ENCODE results near the gene TIMP2.

The TIMP2 gene

DNA sequence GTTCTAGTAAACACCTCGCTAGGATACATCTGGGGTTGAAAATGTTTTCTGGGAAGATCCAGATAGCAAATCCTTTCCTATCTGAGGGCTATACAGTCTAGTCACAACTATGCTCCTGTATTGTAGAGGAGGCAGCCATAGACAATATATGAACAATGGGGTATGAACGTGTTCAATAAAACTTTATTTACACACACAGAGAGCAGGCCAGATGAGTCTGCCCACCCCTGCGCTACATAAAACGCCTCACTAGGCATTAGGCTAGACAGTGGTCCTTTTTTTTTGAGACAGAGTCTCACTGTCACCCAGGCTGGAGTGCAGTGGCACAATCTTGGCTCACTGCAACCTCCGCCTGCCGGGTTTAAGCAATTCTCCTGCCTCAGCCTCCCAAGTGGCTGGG is 95.7 kb downstream of the TIMP2 start:
- no peak overlapping the region for H3K9ac ChIP-seq (ENCODE audit: low read depth in 1 of 2, low read length in 2 of 2)
- H3K4me1 ChIP-seq (ENCODE audit: control insufficient read depth in 1 of 2, insufficient read depth in 2 of 2, low read length in 2 of 2): no peaks in the 10 kb centered on the region
- no peak overlapping the region for H3K27ac ChIP-seq (ENCODE audit: low read depth, low read length)
- H3K4me3 ChIP-seq (ENCODE audit: low read depth in 1 of 2, low read length in 2 of 2): no peak overlapping the region
- peaks cover 34 to 93% of the 10 kb centered on the region in 2 donors for H3K36me3 ChIP-seq (ENCODE audit: control insufficient read depth in 1 of 2, insufficient read depth in 2 of 2, low read length in 2 of 2)
- no peaks in the 10 kb centered on the region for H3K27me3 ChIP-seq (ENCODE audit: control insufficient read depth in 1 of 2, insufficient read depth in 2 of 2, low read length in 2 of 2)
- H3K9me3 ChIP-seq (ENCODE audit: control insufficient read depth in 1 of 2, low read length in 2 of 2): no peaks in the 10 kb centered on the region

DNA sequence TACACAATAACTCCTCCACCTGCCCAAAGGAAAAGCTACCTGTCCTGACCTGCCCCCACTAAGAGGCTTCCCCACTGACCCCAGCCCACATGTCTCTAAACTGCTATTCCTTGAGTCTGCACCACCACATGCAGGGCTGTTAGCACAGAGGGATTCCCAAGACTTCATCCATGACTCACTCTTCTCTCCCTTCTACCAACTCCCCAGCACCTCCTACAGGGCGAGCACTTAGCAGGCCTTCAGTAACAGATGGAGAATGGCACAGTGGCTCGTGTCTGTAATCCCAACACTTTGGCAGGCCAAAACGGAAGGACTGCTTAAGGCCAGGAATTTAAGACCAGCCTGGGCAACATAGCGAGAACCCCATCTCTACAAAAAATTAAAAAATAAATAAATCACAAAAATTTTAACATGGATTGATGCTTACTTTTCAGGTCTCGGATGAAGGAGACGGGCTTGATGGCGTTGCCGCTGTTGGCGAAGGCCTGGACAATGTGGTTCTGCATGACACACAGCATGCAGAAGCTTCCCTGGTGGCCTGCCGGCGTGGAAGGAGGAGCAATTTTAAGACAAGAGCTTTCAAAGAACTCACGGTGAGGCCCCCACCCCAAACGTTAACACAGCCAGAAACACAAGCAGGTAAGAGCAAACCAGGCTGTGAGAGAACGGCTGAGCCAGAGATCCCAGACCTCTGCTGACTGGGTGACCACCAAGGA is 96.6 kb downstream of the TIMP2 start:
- no peaks in the 10 kb centered on the region for H3K27me3 ChIP-seq (ENCODE audit: control insufficient read depth in 1 of 2, insufficient read depth in 2 of 2, low read length in 2 of 2)
- no peaks in the 10 kb centered on the region for H3K9me3 ChIP-seq (ENCODE audit: control insufficient read depth in 1 of 2, low read length in 2 of 2)
- H3K4me3 ChIP-seq (ENCODE audit: low read depth in 1 of 2, low read length in 2 of 2): no peak overlapping the region
- H3K4me1 ChIP-seq (ENCODE audit: control insufficient read depth in 1 of 2, insufficient read depth in 2 of 2, low read length in 2 of 2): no peaks in the 10 kb centered on the region
- peaks cover 34 to 93% of the 10 kb centered on the region in 2 donors for H3K36me3 ChIP-seq (ENCODE audit: control insufficient read depth in 1 of 2, insufficient read depth in 2 of 2, low read length in 2 of 2)
- no peak overlapping the region for H3K27ac ChIP-seq (ENCODE audit: low read depth, low read length)
- H3K9ac ChIP-seq (ENCODE audit: low read depth in 1 of 2, low read length in 2 of 2): no peak overlapping the region

DNA sequence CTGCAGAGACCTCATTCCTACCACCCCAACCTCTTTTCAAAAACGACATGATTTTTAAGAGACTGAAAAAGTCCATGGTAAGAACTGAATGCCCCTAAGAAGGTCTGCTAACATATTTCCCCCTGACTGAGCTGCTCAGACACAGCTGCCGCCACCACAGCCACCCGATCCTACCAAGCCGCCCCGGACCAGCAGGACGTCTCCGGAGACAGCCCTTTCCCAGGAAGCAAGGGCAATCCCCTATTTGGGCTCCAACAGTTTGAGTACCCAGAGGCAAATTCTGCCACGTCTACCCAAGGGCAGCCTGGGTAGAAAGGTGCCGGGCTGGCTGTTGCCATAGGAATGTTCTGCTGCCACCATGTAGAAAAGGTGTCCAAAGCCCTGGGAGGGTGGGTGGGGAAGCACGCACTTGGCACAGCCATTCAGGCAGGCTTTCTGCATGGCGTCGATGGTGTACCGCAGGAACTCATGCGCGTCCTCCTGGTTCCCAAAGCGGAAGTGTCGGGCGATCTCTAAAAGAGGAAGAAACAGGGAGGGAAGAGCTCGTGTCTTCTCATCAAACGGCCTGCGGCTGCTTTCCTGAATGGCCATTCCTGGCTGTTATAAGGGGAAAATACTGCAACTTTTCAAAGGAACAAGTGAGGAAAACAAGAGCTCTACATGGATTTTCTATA is 98.2 kb downstream of the TIMP2 start:
- no peak overlapping the region for H3K27ac ChIP-seq (ENCODE audit: low read depth, low read length)
- no peak overlapping the region for H3K4me3 ChIP-seq (ENCODE audit: low read depth in 1 of 2, low read length in 2 of 2)
- H3K4me1 ChIP-seq (ENCODE audit: control insufficient read depth in 1 of 2, insufficient read depth in 2 of 2, low read length in 2 of 2): no peaks in the 10 kb centered on the region
- H3K9ac ChIP-seq (ENCODE audit: low read depth in 1 of 2, low read length in 2 of 2): no peak overlapping the region
- no peaks in the 10 kb centered on the region for H3K9me3 ChIP-seq (ENCODE audit: control insufficient read depth in 1 of 2, low read length in 2 of 2)
- no peaks in the 10 kb centered on the region for H3K27me3 ChIP-seq (ENCODE audit: control insufficient read depth in 1 of 2, insufficient read depth in 2 of 2, low read length in 2 of 2)
- H3K36me3 ChIP-seq (ENCODE audit: control insufficient read depth in 1 of 2, insufficient read depth in 2 of 2, low read length in 2 of 2): peaks cover 35 to 92% of the 10 kb centered on the region in 2 donors

DNA sequence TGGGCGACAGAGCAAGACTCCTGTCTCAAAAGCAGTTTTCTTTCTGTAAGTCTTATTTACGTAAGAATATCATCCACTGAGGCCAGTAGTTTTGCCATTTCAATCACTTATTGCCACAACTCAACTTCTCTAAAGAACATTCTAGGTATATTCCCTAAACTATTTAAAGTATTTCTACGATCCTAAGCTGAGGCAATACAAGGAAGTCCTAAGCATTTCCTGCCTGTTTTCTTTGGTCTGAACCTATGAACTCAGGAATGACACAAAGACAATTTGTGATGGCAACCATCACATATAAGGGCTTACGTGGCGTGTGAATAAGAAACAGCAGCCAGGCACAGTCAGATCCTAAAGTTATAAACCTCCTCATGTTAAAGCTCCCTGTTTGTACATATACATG is 98.8 kb downstream of the TIMP2 start:
- Histone ChIP-seq H3K4me3 (ENCODE audit: low read depth in 1 of 2, low read length in 2 of 2) (no peak overlapping the region), H3K9ac (ENCODE audit: low read depth in 1 of 2, low read length in 2 of 2) (no peak overlapping the region), H3K4me1 (ENCODE audit: control insufficient read depth in 1 of 2, insufficient read depth in 2 of 2, low read length in 2 of 2) (no peaks in the 10 kb centered on the region), H3K9me3 (ENCODE audit: control insufficient read depth in 1 of 2, low read length in 2 of 2) (no peaks in the 10 kb centered on the region), H3K27ac (ENCODE audit: low read depth, low read length) (no peak overlapping the region), H3K27me3 (ENCODE audit: control insufficient read depth in 1 of 2, insufficient read depth in 2 of 2, low read length in 2 of 2) (no peaks in the 10 kb centered on the region), H3K36me3 (ENCODE audit: control insufficient read depth in 1 of 2, insufficient read depth in 2 of 2, low read length in 2 of 2) (peaks cover 40 to 93% of the 10 kb centered on the region in 2 donors)

DNA sequence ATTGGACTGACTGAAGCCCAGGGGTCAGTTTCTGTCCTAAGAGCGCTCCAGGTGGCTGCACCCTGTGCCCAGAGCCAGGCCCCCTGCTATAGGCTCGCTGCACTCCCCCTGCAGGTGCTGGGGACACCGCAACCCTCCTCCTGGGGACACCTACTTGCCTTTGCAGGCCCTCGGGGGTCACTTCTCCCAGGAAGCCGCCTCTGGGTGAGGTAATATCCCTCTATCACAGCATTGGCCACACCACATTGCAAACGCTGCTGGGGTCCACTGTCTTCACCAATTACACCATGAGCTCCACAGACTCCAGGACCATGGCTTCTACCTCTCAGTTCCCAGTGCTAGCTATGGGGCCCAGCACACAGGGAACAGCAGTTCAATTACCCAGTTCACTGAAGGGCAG is 99.5 kb downstream of the TIMP2 start:
- H3K9ac ChIP-seq (ENCODE audit: low read depth in 1 of 2, low read length in 2 of 2): no peak overlapping the region
- H3K27me3 ChIP-seq (ENCODE audit: control insufficient read depth in 1 of 2, insufficient read depth in 2 of 2, low read length in 2 of 2): no peaks in the 10 kb centered on the region
- no peak overlapping the region for H3K4me3 ChIP-seq (ENCODE audit: low read depth in 1 of 2, low read length in 2 of 2)
- H3K9me3 ChIP-seq (ENCODE audit: control insufficient read depth in 1 of 2, low read length in 2 of 2): no peaks in the 10 kb centered on the region
- peaks cover 44 to 93% of the 10 kb centered on the region in 2 donors for H3K36me3 ChIP-seq (ENCODE audit: control insufficient read depth in 1 of 2, insufficient read depth in 2 of 2, low read length in 2 of 2)
- H3K27ac ChIP-seq (ENCODE audit: low read depth, low read length): no peak overlapping the region
- no peaks in the 10 kb centered on the region for H3K4me1 ChIP-seq (ENCODE audit: control insufficient read depth in 1 of 2, insufficient read depth in 2 of 2, low read length in 2 of 2)

DNA sequence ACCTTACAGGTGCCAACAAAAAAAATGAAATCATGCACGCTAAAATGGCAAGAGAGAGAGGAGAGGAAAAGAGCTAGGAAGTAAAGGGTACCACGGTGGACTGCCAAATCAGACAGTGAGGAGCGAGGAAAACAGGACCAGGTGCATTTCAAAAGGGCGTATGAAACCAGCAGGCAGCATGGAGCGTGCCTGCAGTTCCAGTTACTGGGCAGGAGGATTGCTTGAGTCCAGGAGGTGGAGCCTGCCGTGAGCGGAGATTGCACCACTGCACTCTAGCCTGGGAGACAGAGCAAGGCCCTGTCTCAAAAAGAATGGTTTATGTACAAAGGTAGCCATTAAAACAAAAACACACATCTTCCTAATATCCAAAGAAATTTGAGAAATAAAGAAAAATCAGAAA is 100.9 kb downstream of the TIMP2 start:
- Histone ChIP-seq H3K36me3 (ENCODE audit: control insufficient read depth in 1 of 2, insufficient read depth in 2 of 2, low read length in 2 of 2) (peaks cover 48 to 95% of the 10 kb centered on the region in 2 donors), H3K27me3 (ENCODE audit: control insufficient read depth in 1 of 2, insufficient read depth in 2 of 2, low read length in 2 of 2) (no peaks in the 10 kb centered on the region), H3K9ac (ENCODE audit: low read depth in 1 of 2, low read length in 2 of 2) (no peak overlapping the region), H3K9me3 (ENCODE audit: control insufficient read depth in 1 of 2, low read length in 2 of 2) (no peaks in the 10 kb centered on the region), H3K27ac (ENCODE audit: low read depth, low read length) (no peak overlapping the region), H3K4me1 (ENCODE audit: control insufficient read depth in 1 of 2, insufficient read depth in 2 of 2, low read length in 2 of 2) (peaks cover 0 to 6% of the 10 kb centered on the region in 2 donors), H3K4me3 (ENCODE audit: low read depth in 1 of 2, low read length in 2 of 2) (no peak overlapping the region)

DNA sequence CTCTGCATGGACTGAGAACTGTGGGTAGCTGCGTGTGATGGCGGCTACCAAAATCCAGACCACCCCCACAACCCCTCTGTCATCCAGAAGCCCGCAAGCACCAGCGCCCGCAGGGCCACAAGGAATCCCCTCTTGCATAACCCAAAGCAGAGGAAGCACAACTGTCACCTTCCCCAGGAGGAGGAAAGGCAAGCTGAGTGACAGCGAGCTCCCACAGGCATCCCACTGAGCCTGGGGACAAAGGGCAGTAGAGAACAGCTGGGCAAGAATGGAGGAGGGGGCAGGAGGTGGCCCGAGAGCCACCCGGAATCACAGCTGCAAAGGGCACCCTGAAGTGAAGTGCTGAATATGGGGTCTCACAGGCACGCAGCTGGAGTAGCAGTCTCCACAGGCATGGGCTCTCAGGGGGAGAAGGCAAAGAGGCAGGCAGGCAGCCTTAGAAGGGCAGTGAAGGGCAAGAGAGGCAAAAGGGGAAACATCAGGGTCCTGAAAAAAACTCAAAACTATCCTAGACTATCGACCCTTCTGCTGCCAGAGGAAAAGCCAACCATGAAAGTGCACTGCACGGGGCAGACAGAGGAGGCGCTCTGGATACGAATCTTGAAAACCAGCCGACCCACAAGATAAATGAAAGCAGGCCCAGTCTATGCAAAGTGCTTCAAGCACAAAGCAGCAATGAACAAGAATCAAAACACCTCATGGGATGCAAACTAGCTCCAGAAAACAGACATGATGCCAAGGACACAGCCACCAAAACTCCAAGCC is 101.7 kb downstream of the TIMP2 start:
- peaks cover 46 to 95% of the 10 kb centered on the region in 2 donors for H3K36me3 ChIP-seq (ENCODE audit: control insufficient read depth in 1 of 2, insufficient read depth in 2 of 2, low read length in 2 of 2)
- H3K4me1 ChIP-seq (ENCODE audit: control insufficient read depth in 1 of 2, insufficient read depth in 2 of 2, low read length in 2 of 2): peaks cover 1 to 8% of the 10 kb centered on the region in 2 donors
- H3K9me3 ChIP-seq (ENCODE audit: control insufficient read depth in 1 of 2, low read length in 2 of 2): no peaks in the 10 kb centered on the region
- H3K9ac ChIP-seq (ENCODE audit: low read depth in 1 of 2, low read length in 2 of 2): no peak overlapping the region
- no peaks in the 10 kb centered on the region for H3K27me3 ChIP-seq (ENCODE audit: control insufficient read depth in 1 of 2, insufficient read depth in 2 of 2, low read length in 2 of 2)
- no peak overlapping the region for H3K27ac ChIP-seq (ENCODE audit: low read depth, low read length)
- no peak overlapping the region for H3K4me3 ChIP-seq (ENCODE audit: low read depth in 1 of 2, low read length in 2 of 2)

DNA sequence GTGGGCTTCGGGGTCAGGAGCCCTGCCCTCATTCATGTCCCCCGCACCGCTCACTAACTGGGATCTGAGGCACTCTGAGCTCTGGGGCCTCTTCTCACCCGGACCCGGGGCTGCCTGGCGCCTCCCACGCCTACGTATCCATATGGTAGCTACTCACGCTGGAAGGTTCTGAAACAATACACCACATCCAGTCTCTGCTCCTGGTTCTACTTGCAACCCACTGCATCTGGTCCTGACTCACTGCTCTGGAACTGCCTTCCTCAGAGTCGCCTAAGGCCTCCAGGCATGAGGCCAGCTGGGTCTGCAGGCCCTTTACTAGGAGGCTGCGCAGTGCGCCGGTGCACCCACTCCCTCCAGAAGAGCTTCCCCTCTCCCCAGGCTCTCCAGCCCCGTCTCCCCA is 102.6 kb downstream of the TIMP2 start:
- Histone ChIP-seq H3K9me3 (ENCODE audit: control insufficient read depth in 1 of 2, low read length in 2 of 2) (no peaks in the 10 kb centered on the region), H3K36me3 (ENCODE audit: control insufficient read depth in 1 of 2, insufficient read depth in 2 of 2, low read length in 2 of 2) (peaks cover 47 to 95% of the 10 kb centered on the region in 2 donors), H3K9ac (ENCODE audit: low read depth in 1 of 2, low read length in 2 of 2) (no peak overlapping the region), H3K27me3 (ENCODE audit: control insufficient read depth in 1 of 2, insufficient read depth in 2 of 2, low read length in 2 of 2) (no peaks in the 10 kb centered on the region), H3K4me3 (ENCODE audit: low read depth in 1 of 2, low read length in 2 of 2) (no peak overlapping the region), H3K27ac (ENCODE audit: low read depth, low read length) (no peak overlapping the region), H3K4me1 (ENCODE audit: control insufficient read depth in 1 of 2, insufficient read depth in 2 of 2, low read length in 2 of 2) (peaks cover 3 to 13% of the 10 kb centered on the region in 2 donors)

DNA sequence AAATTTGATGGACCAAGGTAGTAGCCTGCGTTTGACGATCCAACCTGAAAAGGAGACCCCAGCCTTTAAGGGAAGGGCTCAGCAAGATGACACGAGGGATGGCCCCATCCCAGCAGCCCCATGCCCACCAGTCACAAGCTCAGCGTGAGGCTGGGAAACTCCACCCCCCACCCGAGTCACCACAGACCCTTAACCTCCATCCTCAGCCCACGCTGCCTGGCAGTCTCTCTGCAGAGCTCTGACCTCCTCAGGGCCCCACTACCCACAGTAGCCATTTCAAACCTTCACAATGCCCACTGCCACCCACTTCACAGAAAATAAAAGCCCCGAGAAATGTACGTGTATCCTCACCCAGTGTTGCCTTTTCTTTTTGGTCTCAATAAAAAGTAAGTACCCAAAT is 103.2 kb downstream of the TIMP2 start:
- no peak overlapping the region for H3K4me3 ChIP-seq (ENCODE audit: low read depth in 1 of 2, low read length in 2 of 2)
- H3K4me1 ChIP-seq (ENCODE audit: control insufficient read depth in 1 of 2, insufficient read depth in 2 of 2, low read length in 2 of 2): peaks cover 3 to 13% of the 10 kb centered on the region in 2 donors
- no peak overlapping the region for H3K9ac ChIP-seq (ENCODE audit: low read depth in 1 of 2, low read length in 2 of 2)
- peaks cover 47 to 94% of the 10 kb centered on the region in 2 donors for H3K36me3 ChIP-seq (ENCODE audit: control insufficient read depth in 1 of 2, insufficient read depth in 2 of 2, low read length in 2 of 2)
- H3K9me3 ChIP-seq (ENCODE audit: control insufficient read depth in 1 of 2, low read length in 2 of 2): no peaks in the 10 kb centered on the region
- H3K27me3 ChIP-seq (ENCODE audit: control insufficient read depth in 1 of 2, insufficient read depth in 2 of 2, low read length in 2 of 2): no peaks in the 10 kb centered on the region
- no peak overlapping the region for H3K27ac ChIP-seq (ENCODE audit: low read depth, low read length)

DNA sequence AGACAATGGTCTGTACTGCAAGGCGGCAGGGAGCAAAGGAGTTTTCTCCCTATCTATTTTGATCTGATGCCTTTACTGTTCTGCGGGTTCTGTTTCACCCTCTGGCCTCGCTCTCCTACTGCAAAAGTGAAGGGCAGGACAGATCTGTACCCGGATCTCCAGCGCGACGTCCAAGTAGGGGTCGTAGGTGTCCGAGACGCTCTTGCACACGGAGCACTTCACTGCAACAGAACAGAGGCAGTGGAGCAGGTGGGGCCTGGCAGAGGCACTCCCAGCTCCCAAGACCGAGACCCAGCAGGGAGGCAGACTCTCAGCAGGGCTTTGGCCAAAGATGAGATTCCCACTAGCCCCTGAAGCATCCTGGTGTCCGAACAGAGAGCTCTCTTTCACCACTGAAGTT is 104.3 kb downstream of the TIMP2 start:
- H3K9ac ChIP-seq (ENCODE audit: low read depth in 1 of 2, low read length in 2 of 2): no peak overlapping the region
- H3K36me3 ChIP-seq (ENCODE audit: control insufficient read depth in 1 of 2, insufficient read depth in 2 of 2, low read length in 2 of 2): peaks cover 51 to 93% of the 10 kb centered on the region in 2 donors
- no peak overlapping the region for H3K27ac ChIP-seq (ENCODE audit: low read depth, low read length)
- H3K9me3 ChIP-seq (ENCODE audit: control insufficient read depth in 1 of 2, low read length in 2 of 2): no peaks in the 10 kb centered on the region
- no peak overlapping the region for H3K4me3 ChIP-seq (ENCODE audit: low read depth in 1 of 2, low read length in 2 of 2)
- no peaks in the 10 kb centered on the region for H3K27me3 ChIP-seq (ENCODE audit: control insufficient read depth in 1 of 2, insufficient read depth in 2 of 2, low read length in 2 of 2)
- peaks cover 3 to 13% of the 10 kb centered on the region in 2 donors for H3K4me1 ChIP-seq (ENCODE audit: control insufficient read depth in 1 of 2, insufficient read depth in 2 of 2, low read length in 2 of 2)
